ENCODE data around the gene HCFC1R1. TPM values are rescaled to one million over a fixed set of nuclear protein-coding genes. Genes with fewer than 3 reads are reported as not detected.

Gene HCFC1R1
- total and polyA plus RNA-seq, 11 donors: 32.8 to 189 (median 54.6) TPM

GRCh38 chr16:3010510-3010909, 13.2 kb downstream of the HCFC1R1 start:
- Histone ChIP-seq H3K4me3 (no peak overlapping the region), H3K27me3 (peaks cover 23 to 86% (median 57%) of the 10 kb centered on the region in 9 donors), H3K9me3 (no peaks in the 10 kb centered on the region), H3K4me1 (peaks cover 0 to 25% (median 0%) of the 10 kb centered on the region in 12 donors), H3K27ac (no peak overlapping the region), H3K36me3 (peaks cover 0 to 2% (median 0%) of the 10 kb centered on the region in 9 donors)
- no peak for DNase-seq
- TF ChIP-seq, protein P1, sequence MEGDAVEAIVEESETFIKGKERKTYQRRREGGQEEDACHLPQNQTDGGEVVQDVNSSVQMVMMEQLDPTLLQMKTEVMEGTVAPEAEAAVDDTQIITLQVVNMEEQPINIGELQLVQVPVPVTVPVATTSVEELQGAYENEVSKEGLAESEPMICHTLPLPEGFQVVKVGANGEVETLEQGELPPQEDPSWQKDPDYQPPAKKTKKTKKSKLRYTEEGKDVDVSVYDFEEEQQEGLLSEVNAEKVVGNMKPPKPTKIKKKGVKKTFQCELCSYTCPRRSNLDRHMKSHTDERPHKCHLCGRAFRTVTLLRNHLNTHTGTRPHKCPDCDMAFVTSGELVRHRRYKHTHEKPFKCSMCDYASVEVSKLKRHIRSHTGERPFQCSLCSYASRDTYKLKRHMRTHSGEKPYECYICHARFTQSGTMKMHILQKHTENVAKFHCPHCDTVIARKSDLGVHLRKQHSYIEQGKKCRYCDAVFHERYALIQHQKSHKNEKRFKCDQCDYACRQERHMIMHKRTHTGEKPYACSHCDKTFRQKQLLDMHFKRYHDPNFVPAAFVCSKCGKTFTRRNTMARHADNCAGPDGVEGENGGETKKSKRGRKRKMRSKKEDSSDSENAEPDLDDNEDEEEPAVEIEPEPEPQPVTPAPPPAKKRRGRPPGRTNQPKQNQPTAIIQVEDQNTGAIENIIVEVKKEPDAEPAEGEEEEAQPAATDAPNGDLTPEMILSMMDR (IDR thresholded peaks at IDR 0.05): no peak
- TF ChIP-seq POLR2A (IDR thresholded peaks at IDR 0.05): no peak
- WGBS, 4 donors: 87 to 93% (median 91%) methylated on average over 8 of the region's 8 CpGs
- intact Hi-C loops (cut with DNase I): no loop called here
- ATAC-seq: no peak

- H3K4me3 ChIP-seq: no peak overlapping the region
- no peaks in the 10 kb centered on the region for H3K9me3 ChIP-seq
- intact Hi-C loops (cut with DNase I): no loop called here
- DNase-seq: no peak
- no peak for ATAC-seq
- 43 to 57% (median 49%) methylated on average over 17 to 21 of the region's 21 CpGs for WGBS, 4 donors
- H3K4me1 ChIP-seq: peaks cover 0 to 28% (median 3%) of the 10 kb centered on the region in 12 donors
- TF ChIP-seq, protein P1 (IDR thresholded peaks at IDR 0.05): no peak
- no peak for TF ChIP-seq POLR2A (IDR thresholded peaks at IDR 0.05)
- H3K36me3 ChIP-seq: peaks cover 0 to 2% (median 0%) of the 10 kb centered on the region in 9 donors
- peaks cover 23 to 90% (median 57%) of the 10 kb centered on the region in 9 donors for H3K27me3 ChIP-seq
- no peak overlapping the region for H3K27ac ChIP-seq
Measured at GRCh38 chr16:3009568-3010390, 14.0 kb downstream of the HCFC1R1 start.

DNA sequence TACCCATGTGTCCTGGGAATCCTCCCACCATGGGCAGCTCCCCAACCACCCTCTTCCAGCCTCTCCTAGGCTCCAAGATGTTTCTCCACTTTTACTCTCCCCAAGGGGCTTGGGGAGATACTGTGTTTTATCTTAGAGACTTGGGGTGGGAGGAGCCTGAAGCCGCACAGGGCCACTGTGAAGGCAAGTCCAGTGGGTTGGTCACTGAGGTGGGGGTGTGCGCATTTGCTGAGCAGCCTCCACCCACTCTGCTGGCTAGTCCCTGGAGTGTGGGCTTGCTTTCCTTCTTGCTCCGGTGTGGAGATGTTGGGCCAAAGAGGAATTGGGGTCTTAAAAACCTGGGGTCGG, 15.1 kb downstream of the HCFC1R1 start:
- 38 to 57% (median 47%) methylated on average over 4 of the region's 4 CpGs for WGBS, 4 donors
- Histone ChIP-seq H3K27ac (no peak overlapping the region), H3K4me1 (peaks cover 0 to 30% (median 4%) of the 10 kb centered on the region in 12 donors), H3K27me3 (peaks cover 18 to 84% (median 52%) of the 10 kb centered on the region in 9 donors), H3K9me3 (no peaks in the 10 kb centered on the region), H3K4me3 (peak overlapping the region in 1 of 12 donors; percentile 33), H3K36me3 (peaks cover 0 to 2% (median 0%) of the 10 kb centered on the region in 9 donors)
- TF ChIP-seq POLR2A (IDR thresholded peaks at IDR 0.05): no peak
- TF ChIP-seq, protein P1 (IDR thresholded peaks at IDR 0.05): no peak
- DNase-seq: no peak
- intact Hi-C loops (cut with DNase I): no loop called here
- ATAC-seq: no peak

GRCh38 chr16:3007957-3008689, 15.6 kb downstream of the HCFC1R1 start:
- TF ChIP-seq, protein P1 (IDR thresholded peaks at IDR 0.05): no peak
- TF ChIP-seq POLR2A (IDR thresholded peaks at IDR 0.05): no peak
- Histone ChIP-seq H3K9me3 (no peaks in the 10 kb centered on the region), H3K36me3 (peaks cover 0 to 2% (median 0%) of the 10 kb centered on the region in 9 donors), H3K27me3 (peaks cover 13 to 84% (median 47%) of the 10 kb centered on the region in 9 donors), H3K27ac (peak overlapping the region in 1 of 12 donors; percentile 49), H3K4me3 (peak overlapping the region in 1 of 12 donors; percentile 33), H3K4me1 (peaks cover 0 to 30% (median 4%) of the 10 kb centered on the region in 12 donors)
- intact Hi-C loops (cut with DNase I): no loop called here
- DNase-seq: no peak
- no peak for ATAC-seq
- WGBS, 4 donors: 23 to 28% (median 25%) methylated on average over 16 to 17 of the region's 17 CpGs
